Skeletal muscle satellite cell (primary cell): ENCODE measurements around the gene NSMCE4A.
"Not testable (repeated sequence)": the region's sequence is repeated elsewhere in the genome, so short reads cannot be mapped to it uniquely, and the experiment has no call there.

ENCODE experiments used
- H3K27me3 ChIP-seq: 2 replicates; pipeline ENCODE4 v1.7.0; 2013; ENCODE audit warnings: low read length; ENCODE audit not compliant: control insufficient read depth, insufficient read depth
- H3K36me3 ChIP-seq: 2 replicates; pipeline ENCODE4 v1.7.0; 2013; ENCODE audit warnings: mild to moderate bottlenecking, control low read depth, low read length; ENCODE audit not compliant: insufficient read depth
- H3K4me1 ChIP-seq: 2 replicates; pipeline ENCODE4 v1.7.0; 2013; ENCODE audit warnings: low read length; ENCODE audit not compliant: control insufficient read depth, insufficient read depth
- H3K4me2 ChIP-seq: 2 replicates; pipeline ENCODE4 v1.7.0; 2013; ENCODE audit warnings: mild to moderate bottlenecking, low read length
- H3K4me3 ChIP-seq: 2 replicates; pipeline ENCODE4 v1.7.0; 2013; ENCODE audit warnings: low read length
- H3K9ac ChIP-seq: 2 replicates; pipeline ENCODE4 v1.7.0; 2013; ENCODE audit warnings: mild to moderate bottlenecking, low read depth, low read length, moderate library complexity
- H3K9me3 ChIP-seq: replicated peaks from 2 replicates; pipeline ENCODE4 v1.7.0; 2013; ENCODE audit warnings: mild to moderate bottlenecking, control low read depth, low read length

The NSMCE4A gene

GRCh38 chr10:122013311-122013780, 38.3 kb upstream of the NSMCE4A start:
- H3K4me2 ChIP-seq = no peak overlapping the region
- H3K4me1 ChIP-seq = no peaks in the 10 kb centered on the region
- H3K4me3 ChIP-seq = no peak overlapping the region
- no peak overlapping the region for H3K9ac ChIP-seq
- peaks cover 20% of the 10 kb centered on the region for H3K27me3 ChIP-seq
- no peaks in the 10 kb centered on the region for H3K36me3 ChIP-seq
- no peaks in the 10 kb centered on the region for H3K9me3 ChIP-seq

GRCh38 chr10:122012731-122013130, 37.7 kb upstream of the NSMCE4A start:
- Histone ChIP-seq H3K4me2 (no peak overlapping the region), H3K36me3 (no peaks in the 10 kb centered on the region), H3K27me3 (peaks cover 17% of the 10 kb centered on the region), H3K9ac (no peak overlapping the region), H3K9me3 (no peaks in the 10 kb centered on the region), H3K4me3 (no peak overlapping the region), H3K4me1 (no peaks in the 10 kb centered on the region)

GRCh38 chr10:122010405-122011050, 35.5 kb upstream of the NSMCE4A start:
- no peak overlapping the region for H3K9ac ChIP-seq
- H3K4me1 ChIP-seq = no peaks in the 10 kb centered on the region
- no peak overlapping the region for H3K4me3 ChIP-seq

GRCh38 chr10:122007415-122007814, 32.4 kb upstream of the NSMCE4A start:
- Histone ChIP-seq H3K4me3 (no peak overlapping the region), H3K9ac (no peak overlapping the region), H3K36me3 (no peaks in the 10 kb centered on the region), H3K4me1 (no peaks in the 10 kb centered on the region), H3K27me3 (peaks cover 5% of the 10 kb centered on the region), H3K9me3 (no peaks in the 10 kb centered on the region), H3K4me2 (no peak overlapping the region)

More at GRCh38 chr10:122010405-122011050, 35.5 kb upstream of the NSMCE4A start:
- Histone ChIP-seq H3K36me3 (no peaks in the 10 kb centered on the region), H3K4me2 (no peak overlapping the region), H3K9me3 (no peaks in the 10 kb centered on the region), H3K27me3 (peaks cover 13% of the 10 kb centered on the region)

GRCh38 chr10:122001698-122002097, 26.7 kb upstream of the NSMCE4A start:
- Histone ChIP-seq H3K9ac (no peak overlapping the region), H3K4me2 (no peak overlapping the region), H3K9me3 (no peaks in the 10 kb centered on the region), H3K4me3 (no peak overlapping the region), H3K36me3 (no peaks in the 10 kb centered on the region), H3K27me3 (peaks cover 4% of the 10 kb centered on the region), H3K4me1 (no peaks in the 10 kb centered on the region)

- H3K4me2 ChIP-seq = no peak overlapping the region
- no peak overlapping the region for H3K9ac ChIP-seq
- H3K36me3 ChIP-seq = no peaks in the 10 kb centered on the region
- H3K27me3 ChIP-seq = peaks cover 22% of the 10 kb centered on the region
- H3K4me3 ChIP-seq = no peak overlapping the region
- no peaks in the 10 kb centered on the region for H3K4me1 ChIP-seq
- H3K9me3 ChIP-seq = no peaks in the 10 kb centered on the region
Observed at GRCh38 chr10:121999301-121999700, 24.3 kb upstream of the NSMCE4A start.

GRCh38 chr10:121998462-121998861, 23.4 kb upstream of the NSMCE4A start:
- no peak overlapping the region for H3K4me2 ChIP-seq
- H3K9ac ChIP-seq = no peak overlapping the region
- no peaks in the 10 kb centered on the region for H3K36me3 ChIP-seq
- H3K4me3 ChIP-seq = no peak overlapping the region
- no peaks in the 10 kb centered on the region for H3K9me3 ChIP-seq
- peaks cover 28% of the 10 kb centered on the region for H3K27me3 ChIP-seq
- no peaks in the 10 kb centered on the region for H3K4me1 ChIP-seq

- Histone ChIP-seq H3K27me3 (peaks cover 29% of the 10 kb centered on the region), H3K9ac (no peak overlapping the region), H3K4me3 (no peak overlapping the region), H3K9me3 (no peaks in the 10 kb centered on the region), H3K4me1 (no peaks in the 10 kb centered on the region), H3K36me3 (no peaks in the 10 kb centered on the region), H3K4me2 (no peak overlapping the region)
Observed at GRCh38 chr10:121994429-121994941, 19.5 kb upstream of the NSMCE4A start.

GRCh38 chr10:121991727-121992126, 16.7 kb upstream of the NSMCE4A start:
- not testable (repeated sequence) for H3K4me3 ChIP-seq, H3K4me1 ChIP-seq, H3K9me3 ChIP-seq, H3K9ac ChIP-seq, H3K36me3 ChIP-seq, H3K4me2 ChIP-seq
- H3K27me3 ChIP-seq = peaks cover 25% of the 10 kb centered on the region

GRCh38 chr10:121990015-121990677, 15.1 kb upstream of the NSMCE4A start:
- H3K9ac ChIP-seq = no peak overlapping the region
- no peaks in the 10 kb centered on the region for H3K36me3 ChIP-seq
- H3K4me3 ChIP-seq = no peak overlapping the region
- peaks cover 14% of the 10 kb centered on the region for H3K27me3 ChIP-seq
- no peaks in the 10 kb centered on the region for H3K4me1 ChIP-seq
- no peaks in the 10 kb centered on the region for H3K9me3 ChIP-seq
- H3K4me2 ChIP-seq = no peak overlapping the region

- no peaks in the 10 kb centered on the region for H3K9me3 ChIP-seq
Observed at GRCh38 chr10:121988361-121989324, 13.6 kb upstream of the NSMCE4A start, which contains the start of gene TACC2. Gene TACC2 (plus strand): TSS chr10:121989163. CDS start chr10:122021982, 32,819 bp downstream.

More at GRCh38 chr10:121988361-121989324, 13.6 kb upstream of the NSMCE4A start, which contains the start of gene TACC2:
- H3K9ac ChIP-seq = no peak within 1 kb of the TSS
- no peaks in the 10 kb centered on the region for H3K36me3 ChIP-seq
- no peak within 1 kb of the TSS for H3K4me2 ChIP-seq
- peaks cover 2% of the 10 kb centered on the region for H3K27me3 ChIP-seq
- no peaks in the 10 kb centered on the region for H3K4me1 ChIP-seq
- H3K4me3 ChIP-seq = no peak within 1 kb of the TSS
